ENCODE data around the gene LGSN. TPM values are rescaled to one million over a fixed set of nuclear protein-coding genes. Genes with fewer than 3 reads are reported as not detected.

Gene LGSN
- total RNA-seq (2022; extraction: Qiagen RNA extraction): 2.2 to 2.4 TPM (median 2.3 TPM) in 5 replicates

GRCh38 chr6:63319939-63320338, at the start of gene LGSN:
TSS of gene LGSN (minus strand) at chr6:63319983. CDS start at chr6:63319943, 40 bp downstream.

Other genes starting within 250 kb of the LGSN start
- 2.0 to 2.3 TPM (median 2.1 TPM) in 5 replicates for gene FKBP1C, start 108.5 kb downstream of the LGSN start, total RNA-seq (2022; extraction: Qiagen RNA extraction)